Activated CD8-positive, alpha-beta T cell treated with anti-CD3 and anti-CD28 coated beads for 36 hours (primary cell): ENCODE data around the gene GREB1L. TPM values are rescaled to one million over a fixed set of nuclear protein-coding genes. Genes with fewer than 3 reads are reported as not detected.

Source experiments
- ATAC-seq: fragments of 200-7000 bp; cut with Tn5 transposase; one replicate; pipeline ENCODE4 v1.10.0; 2021; ENCODE audit warnings: mild to moderate bottlenecking, moderate library complexity
- CTCF ChIA-PET: fragments of 350-600 bp; sonication (Branson Sonifier 250); formaldehyde crosslinking; loops from one replicate; lab custom pipeline; 2021; ENCODE audit warnings: antibody characterized with exemption; lab: Charles Lee
- POLR2A ChIA-PET: fragments of 350-600 bp; sonication (Branson Sonifier 250); formaldehyde crosslinking; loops from one replicate; lab custom pipeline; 2021; ENCODE audit warnings: antibody characterized with exemption; lab: Charles Lee
- DNase-seq: peaks from one replicate; pipeline ENCODE4 v3.0.0-alpha.2; 2020
- H3K27ac Mint-ChIP-seq: one replicate; pipeline ENCODE4 v1.8.0; 2021; ENCODE audit warnings: mild to moderate bottlenecking, mixed read lengths
- H3K27me3 Mint-ChIP-seq: one replicate; pipeline ENCODE4 v1.8.0; 2021; ENCODE audit warnings: mixed read lengths
- H3K36me3 Mint-ChIP-seq: one replicate; pipeline ENCODE4 v1.8.0; 2021; ENCODE audit warnings: low read depth, mixed read lengths
- H3K4me1 Mint-ChIP-seq: one replicate; pipeline ENCODE4 v1.8.0; 2021; ENCODE audit warnings: low read depth, mixed read lengths
- H3K4me3 Mint-ChIP-seq: one replicate; pipeline ENCODE4 v1.8.0; 2021; ENCODE audit warnings: mild to moderate bottlenecking, moderate library complexity, mixed read lengths
- H3K9me3 Mint-ChIP-seq: one replicate; pipeline ENCODE4 v1.8.0; 2021; ENCODE audit warnings: mixed read lengths
- intact Hi-C: fragments of 100-400 bp; cut with micrococcal nuclease; formaldehyde crosslinking; loops from one replicate; pipeline ENCODE4 v1.10.0; 2022
- total RNA-seq, 2 experiments: library from RNA; stranded (reverse); gene quantifications; one replicate each; pipeline ENCODE4 v1.2.3, GENCODE V29; 2021
- TF ChIP-seq, protein P1 (sequence below): fragments of 200-600 bp; IDR thresholded peaks from one replicate; pipeline ENCODE4 v1.8.0; 2022; ENCODE audit warnings: antibody characterized with exemption, mild to moderate bottlenecking

GREB1L gene
- total RNA-seq, 2 experiments from 2014 or later, result not detected

DNA sequence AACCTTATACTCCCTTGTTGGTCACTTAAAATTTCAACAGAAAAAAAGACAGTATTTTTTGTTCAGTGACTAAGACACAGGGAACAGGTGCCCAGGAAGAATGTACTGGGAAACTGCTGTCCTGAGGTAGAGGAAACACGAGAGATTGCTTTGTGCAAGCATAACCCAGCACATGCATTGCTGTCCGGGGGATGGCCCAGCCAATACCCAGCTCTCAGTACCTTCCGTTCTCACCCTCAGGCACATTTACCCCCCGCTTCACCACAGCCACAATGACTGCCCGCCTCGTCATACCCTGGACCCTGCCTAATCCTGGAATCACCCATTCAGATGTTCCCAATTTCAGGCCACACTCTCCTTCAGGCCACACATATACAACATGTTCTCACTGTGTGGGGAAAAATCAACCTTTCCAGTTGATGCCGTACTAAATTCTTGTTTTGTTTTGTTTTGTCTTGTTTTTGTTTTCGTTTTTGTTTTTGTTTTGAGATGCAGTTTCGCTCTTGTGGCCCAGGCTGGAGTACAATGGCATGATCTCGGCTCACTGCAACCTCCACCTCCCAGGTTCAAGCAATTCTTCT, 217.8 kb downstream of the GREB1L start:
- ChIA-PET POLR2A (no interaction called here), CTCF (interaction anchor here (1.2 kb wide), 1 partner anchor 265 kb away, joined by 3 read pairs; no protein-coding TSS in a partner anchor)
- no peak overlapping the region for H3K4me3 Mint-ChIP-seq
- H3K9me3 Mint-ChIP-seq, result no peaks in the 10 kb centered on the region
- intact Hi-C loops, result loop anchor here (10.0 kb wide), 1 partner anchor 55 kb away; no protein-coding TSS in a partner anchor
- no peaks in the 10 kb centered on the region for H3K36me3 Mint-ChIP-seq
- no peak overlapping the region for H3K27ac Mint-ChIP-seq
- DNase-seq (no peak), ATAC-seq (no peak)
- TF ChIP-seq, protein P1, sequence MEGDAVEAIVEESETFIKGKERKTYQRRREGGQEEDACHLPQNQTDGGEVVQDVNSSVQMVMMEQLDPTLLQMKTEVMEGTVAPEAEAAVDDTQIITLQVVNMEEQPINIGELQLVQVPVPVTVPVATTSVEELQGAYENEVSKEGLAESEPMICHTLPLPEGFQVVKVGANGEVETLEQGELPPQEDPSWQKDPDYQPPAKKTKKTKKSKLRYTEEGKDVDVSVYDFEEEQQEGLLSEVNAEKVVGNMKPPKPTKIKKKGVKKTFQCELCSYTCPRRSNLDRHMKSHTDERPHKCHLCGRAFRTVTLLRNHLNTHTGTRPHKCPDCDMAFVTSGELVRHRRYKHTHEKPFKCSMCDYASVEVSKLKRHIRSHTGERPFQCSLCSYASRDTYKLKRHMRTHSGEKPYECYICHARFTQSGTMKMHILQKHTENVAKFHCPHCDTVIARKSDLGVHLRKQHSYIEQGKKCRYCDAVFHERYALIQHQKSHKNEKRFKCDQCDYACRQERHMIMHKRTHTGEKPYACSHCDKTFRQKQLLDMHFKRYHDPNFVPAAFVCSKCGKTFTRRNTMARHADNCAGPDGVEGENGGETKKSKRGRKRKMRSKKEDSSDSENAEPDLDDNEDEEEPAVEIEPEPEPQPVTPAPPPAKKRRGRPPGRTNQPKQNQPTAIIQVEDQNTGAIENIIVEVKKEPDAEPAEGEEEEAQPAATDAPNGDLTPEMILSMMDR, result no peak
- peaks cover 3% of the 10 kb centered on the region for H3K4me1 Mint-ChIP-seq
- peaks cover 7% of the 10 kb centered on the region for H3K27me3 Mint-ChIP-seq

DNA sequence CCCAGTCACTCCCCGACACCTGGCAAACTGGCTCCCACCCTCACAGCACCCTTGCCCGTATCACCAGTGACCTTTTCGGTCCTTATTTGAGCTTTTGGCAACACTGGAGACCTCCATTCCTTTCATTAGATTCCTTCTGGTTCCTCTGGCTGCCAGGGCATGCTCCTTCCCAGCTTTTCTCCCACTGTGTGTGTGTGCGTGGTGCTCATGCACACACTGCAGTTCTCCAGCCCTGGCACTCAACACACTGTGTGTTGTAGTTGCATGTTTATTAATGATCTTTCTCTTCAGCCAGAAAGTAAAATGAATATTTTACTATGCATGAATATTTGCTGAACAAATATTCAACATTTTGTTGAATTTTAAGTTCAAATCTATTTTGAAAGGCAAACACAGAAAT, 219.4 kb downstream of the GREB1L start:
- DNase-seq, result no peak
- no peaks in the 10 kb centered on the region for H3K36me3 Mint-ChIP-seq
- peaks cover 6% of the 10 kb centered on the region for H3K27me3 Mint-ChIP-seq
- CTCF ChIA-PET, result no interaction called here
- H3K27ac Mint-ChIP-seq, result no peak overlapping the region
- H3K4me1 Mint-ChIP-seq, result peaks cover 2% of the 10 kb centered on the region
- POLR2A ChIA-PET, result interaction anchor here (0.7 kb wide), 1 partner anchor 27 kb away, joined by 3 read pairs; no protein-coding TSS in a partner anchor
- TF ChIP-seq, protein P1, result no peak
- no peak overlapping the region for H3K4me3 Mint-ChIP-seq
- no peak for ATAC-seq
- intact Hi-C loops, result loop anchor here (10.0 kb wide), 1 partner anchor 57 kb away; no protein-coding TSS in a partner anchor
- H3K9me3 Mint-ChIP-seq, result no peaks in the 10 kb centered on the region

DNA sequence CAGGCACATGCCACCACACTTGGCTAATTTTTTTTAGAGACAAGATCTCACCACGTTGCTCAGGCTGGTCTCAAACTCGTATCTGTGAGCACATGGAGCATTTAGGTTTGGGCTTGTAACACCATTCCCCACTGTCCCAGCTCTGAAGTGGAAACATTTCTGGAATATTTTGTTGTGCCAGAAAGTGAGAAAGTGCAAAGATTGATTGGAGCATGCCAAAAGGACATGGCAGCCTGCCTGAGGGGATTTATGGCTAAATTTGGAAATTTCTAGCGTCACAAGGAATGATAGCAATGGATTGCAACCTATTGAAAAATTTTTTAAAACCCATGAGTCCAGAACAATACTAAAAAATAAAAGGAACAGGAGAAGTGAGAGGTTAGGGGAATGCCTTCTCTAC, 221.7 kb downstream of the GREB1L start:
- ChIA-PET POLR2A (no interaction called here), CTCF (no interaction called here)
- ATAC-seq (no peak), DNase-seq (no peak)
- Mint-ChIP-seq H3K27me3 (peaks cover 11% of the 10 kb centered on the region), H3K4me1 (no peaks in the 10 kb centered on the region), H3K27ac (no peak overlapping the region), H3K36me3 (no peaks in the 10 kb centered on the region), H3K4me3 (no peak overlapping the region), H3K9me3 (no peaks in the 10 kb centered on the region)
- intact Hi-C loops, result loop anchor here (10.0 kb wide), 1 partner anchor 59 kb away; no protein-coding TSS in a partner anchor
- TF ChIP-seq, protein P1, result no peak

DNA sequence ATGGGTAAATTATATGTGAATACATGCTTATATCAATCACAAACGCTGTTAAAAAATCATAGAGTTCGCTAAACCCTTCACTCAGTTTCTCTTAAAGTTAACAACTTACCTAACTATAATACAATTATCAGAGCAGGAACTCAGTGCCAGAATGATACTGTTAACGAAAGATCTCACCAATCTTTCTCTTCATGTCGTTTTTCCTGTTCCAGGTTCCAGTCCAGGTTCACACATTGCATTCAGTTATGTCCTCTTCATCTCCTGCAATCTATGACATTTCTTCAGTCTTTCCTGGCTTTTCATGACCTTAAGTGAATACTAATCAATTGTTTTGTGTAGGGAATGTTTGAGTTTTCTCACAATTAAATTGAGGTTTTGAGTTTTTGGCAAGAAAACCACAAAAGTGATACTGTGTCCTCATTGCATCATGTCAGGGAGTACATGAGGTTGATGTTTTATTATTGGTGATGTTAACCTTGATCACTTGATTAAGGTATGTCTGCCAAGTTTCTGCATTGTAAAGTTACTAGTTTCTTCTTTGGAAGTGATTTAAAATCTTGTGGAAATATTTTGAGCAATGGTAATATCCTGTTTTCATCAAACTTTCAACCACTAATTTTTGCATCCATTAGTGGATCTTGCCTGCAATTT, 226.6 kb downstream of the GREB1L start:
- Mint-ChIP-seq H3K4me3 (no peak overlapping the region), H3K36me3 (no peaks in the 10 kb centered on the region), H3K27me3 (peaks cover 9% of the 10 kb centered on the region), H3K9me3 (no peaks in the 10 kb centered on the region), H3K4me1 (peaks cover 2% of the 10 kb centered on the region), H3K27ac (no peak overlapping the region)
- ATAC-seq (no peak), DNase-seq (no peak)
- TF ChIP-seq, protein P1, result no peak
- CTCF ChIA-PET, result no interaction called here
- intact Hi-C loops, result loop anchor here (10.0 kb wide), 1 partner anchor 64 kb away; no protein-coding TSS in a partner anchor
- POLR2A ChIA-PET, result no interaction called here

DNA sequence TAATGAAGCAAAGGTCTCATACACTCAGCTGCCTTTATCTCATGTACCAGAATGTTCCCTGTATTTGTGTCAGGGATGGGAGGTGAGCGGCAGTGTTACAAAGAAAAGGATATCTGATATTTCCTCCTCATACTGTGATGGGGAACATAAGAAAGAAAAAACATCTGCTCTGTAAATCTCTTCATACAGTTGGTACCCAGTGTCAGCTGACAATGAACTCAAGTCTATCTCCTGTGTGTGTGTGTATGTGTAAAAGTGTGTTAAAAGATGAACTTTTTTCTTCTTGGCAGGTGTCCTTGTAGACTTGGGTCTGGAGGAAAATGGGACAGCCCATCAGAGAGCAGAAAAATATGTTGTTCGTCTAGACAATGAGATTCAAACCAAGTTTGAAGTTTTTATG, 230.7 kb downstream of the GREB1L start:
- Mint-ChIP-seq H3K27me3 (peaks cover 9% of the 10 kb centered on the region), H3K4me3 (no peak overlapping the region), H3K4me1 (peaks cover 2% of the 10 kb centered on the region), H3K36me3 (no peaks in the 10 kb centered on the region), H3K27ac (no peak overlapping the region), H3K9me3 (no peaks in the 10 kb centered on the region)
- POLR2A ChIA-PET, result no interaction called here
- CTCF ChIA-PET, result no interaction called here
- intact Hi-C loops, result no loop called here
- TF ChIP-seq, protein P1, result no peak
- DNase-seq (no peak), ATAC-seq (no peak)
